Smooth muscle cell (in vitro differentiated cells): ENCODE results near the gene SGK1. TPM values are rescaled to one million over a fixed set of nuclear protein-coding genes. Genes with fewer than 3 reads are reported as not detected.

Source experiments
- DNase-seq: peaks from one replicate; lab custom pipeline; 2025; ENCODE audit not compliant: unreplicated experiment; lab: John Stamatoyannopoulos, UW
- H2AFZ ChIP-seq: fragments of 200-600 bp; sonication (generic); 2 replicates; pipeline ENCODE4 v1.6.0; 2016; ENCODE audit warnings: antibody characterized with exemption, low read depth, mild to moderate bottlenecking
- H3F3A ChIP-seq: fragments of 200-600 bp; sonication (generic); 2 replicates; pipeline ENCODE4 v1.6.0; 2017; ENCODE audit warnings: antibody characterized with exemption, low read depth
- H3K27ac ChIP-seq: fragments of 200-600 bp; sonication (generic); 2 replicates; pipeline ENCODE4 v1.5.1; 2016; ENCODE audit warnings: low read depth, mild to moderate bottlenecking
- H3K27me3 ChIP-seq: fragments of 200-600 bp; sonication (generic); 2 replicates; pipeline ENCODE4 v1.6.1; 2016; ENCODE audit warnings: low read depth, mild to moderate bottlenecking
- H3K36me3 ChIP-seq: fragments of 200-600 bp; sonication (generic); 2 replicates; pipeline ENCODE4 v1.5.1; 2016; ENCODE audit warnings: low read depth
- H3K4me1 ChIP-seq: fragments of 200-600 bp; sonication (generic); 2 replicates; pipeline ENCODE4 v1.5.1; 2016; ENCODE audit warnings: low read depth
- H3K4me2 ChIP-seq: fragments of 200-600 bp; sonication (generic); 2 replicates; pipeline ENCODE4 v1.6.0; 2016; ENCODE audit warnings: mild to moderate bottlenecking
- H3K4me3 ChIP-seq: fragments of 200-600 bp; sonication (generic); 2 replicates; pipeline ENCODE4 v1.5.1; 2016; ENCODE audit warnings: mild to moderate bottlenecking
- H3K79me2 ChIP-seq: fragments of 200-600 bp; sonication (generic); 2 replicates; pipeline ENCODE4 v1.6.0; 2016; ENCODE audit warnings: low read depth, mild to moderate bottlenecking
- H3K9ac ChIP-seq: fragments of 200-600 bp; sonication (generic); 2 replicates; pipeline ENCODE4 v1.6.0; 2016; ENCODE audit warnings: low read depth
- H3K9me3 ChIP-seq: fragments of 200-600 bp; sonication (generic); replicated peaks from 2 replicates; pipeline ENCODE4 v1.5.1; 2016; ENCODE audit warnings: low read depth
- H4K20me1 ChIP-seq: fragments of 200-600 bp; sonication (generic); 2 replicates; pipeline ENCODE4 v1.6.0; 2016; ENCODE audit warnings: low read depth
- WGBS: methylation state at CpG from one replicate; pipeline ENCODE4 v1.1.7; 2016; ENCODE audit warnings: low lambda C conversion rate; 5-methylcytosine and 5-hydroxymethylcytosine counted together
- polyA plus RNA-seq: library from polyadenylated mRNA; unstranded; fragments of >200 nt; fragmentation: Nextera tagmentation; extraction: Ambion mirVana; gene quantifications from 2 replicates; pipeline ENCODE4 v1.2.1, GENCODE V29; 2016
- total RNA-seq: library from RNA; depleted of rRNA; stranded (reverse); fragments of >200 nt; gene quantifications from 2 replicates; pipeline ENCODE4 v1.2.3, GENCODE V29; 2014
- TF ChIP-seq, protein P1 (sequence below): fragments of 200-600 bp; sonication (generic); IDR thresholded peaks from 2 replicates; pipeline ENCODE4 v1.5.1; 2017; ENCODE audit warnings: borderline replicate concordance, mild to moderate bottlenecking, antibody characterized with exemption; ENCODE audit not compliant: insufficient read depth, poor library complexity, severe bottlenecking

SGK1 gene
- total and polyA plus RNA-seq, 2 experiments from 2014 or later, result 18.9 to 109 TPM

DNA sequence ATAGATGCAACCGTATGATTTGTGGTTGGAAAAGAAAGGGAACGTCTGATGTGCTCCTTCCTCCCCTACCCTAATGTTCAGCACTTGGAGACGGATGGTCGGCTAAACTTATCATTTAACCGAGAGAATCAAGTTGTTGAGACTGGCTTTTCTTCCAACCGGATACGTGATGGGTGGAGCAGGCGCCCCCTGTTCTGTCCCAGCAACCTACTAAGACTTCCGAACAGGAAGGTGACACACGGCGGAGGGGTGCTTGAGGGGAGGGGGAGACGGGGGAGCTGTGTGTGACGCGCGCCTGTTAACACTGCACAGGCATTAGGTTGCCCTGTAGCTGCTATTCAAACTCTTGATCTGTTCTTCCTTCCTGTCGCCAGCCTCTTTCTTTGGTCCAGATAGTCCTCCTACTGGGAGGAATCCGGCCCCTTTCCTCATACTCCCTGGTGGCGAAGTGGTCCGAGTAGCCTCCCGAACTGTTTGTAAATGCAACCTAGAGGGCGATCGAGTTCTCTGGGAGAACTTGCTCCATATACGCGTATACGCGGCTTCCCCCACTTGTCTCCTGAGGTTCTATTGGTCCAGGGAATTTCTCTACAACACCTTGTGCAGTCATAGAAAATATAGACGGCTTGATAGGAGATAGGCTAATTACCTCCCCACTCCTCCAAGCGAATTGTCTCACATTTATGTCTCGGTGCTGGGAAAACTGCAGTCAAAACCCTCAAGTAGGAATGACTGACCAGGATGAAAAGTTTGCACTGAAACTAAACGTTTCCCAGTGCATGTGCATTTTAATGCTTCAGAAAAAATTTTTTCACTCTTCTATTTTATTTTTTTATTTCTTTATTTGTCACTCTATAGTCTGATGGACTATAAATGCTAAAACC, 139.5 kb downstream of the SGK1 start:
- DNase-seq, result peak; percentile 19
- Histone ChIP-seq H3K36me3 (no peaks in the 10 kb centered on the region), H3K9me3 (no peaks in the 10 kb centered on the region), H4K20me1 (peaks cover 5% of the 10 kb centered on the region), H3K4me1 (peaks cover 10% of the 10 kb centered on the region), H2AFZ (peak overlapping the region; percentile 64), H3K9ac (peak overlapping the region; percentile 4), H3K79me2 (peaks cover 5% of the 10 kb centered on the region), H3K27ac (peak overlapping the region; percentile 46), H3F3A (peaks cover 6% of the 10 kb centered on the region), H3K4me2 (peak overlapping the region; percentile 79), H3K27me3 (no peaks in the 10 kb centered on the region), H3K4me3 (peak overlapping the region; percentile 41)
- TF ChIP-seq, protein P1, sequence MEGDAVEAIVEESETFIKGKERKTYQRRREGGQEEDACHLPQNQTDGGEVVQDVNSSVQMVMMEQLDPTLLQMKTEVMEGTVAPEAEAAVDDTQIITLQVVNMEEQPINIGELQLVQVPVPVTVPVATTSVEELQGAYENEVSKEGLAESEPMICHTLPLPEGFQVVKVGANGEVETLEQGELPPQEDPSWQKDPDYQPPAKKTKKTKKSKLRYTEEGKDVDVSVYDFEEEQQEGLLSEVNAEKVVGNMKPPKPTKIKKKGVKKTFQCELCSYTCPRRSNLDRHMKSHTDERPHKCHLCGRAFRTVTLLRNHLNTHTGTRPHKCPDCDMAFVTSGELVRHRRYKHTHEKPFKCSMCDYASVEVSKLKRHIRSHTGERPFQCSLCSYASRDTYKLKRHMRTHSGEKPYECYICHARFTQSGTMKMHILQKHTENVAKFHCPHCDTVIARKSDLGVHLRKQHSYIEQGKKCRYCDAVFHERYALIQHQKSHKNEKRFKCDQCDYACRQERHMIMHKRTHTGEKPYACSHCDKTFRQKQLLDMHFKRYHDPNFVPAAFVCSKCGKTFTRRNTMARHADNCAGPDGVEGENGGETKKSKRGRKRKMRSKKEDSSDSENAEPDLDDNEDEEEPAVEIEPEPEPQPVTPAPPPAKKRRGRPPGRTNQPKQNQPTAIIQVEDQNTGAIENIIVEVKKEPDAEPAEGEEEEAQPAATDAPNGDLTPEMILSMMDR, result peak; percentile 78
- 7% methylated on average over 30 of the region's 30 CpGs for whole genome bisulfite sequencing

DNA sequence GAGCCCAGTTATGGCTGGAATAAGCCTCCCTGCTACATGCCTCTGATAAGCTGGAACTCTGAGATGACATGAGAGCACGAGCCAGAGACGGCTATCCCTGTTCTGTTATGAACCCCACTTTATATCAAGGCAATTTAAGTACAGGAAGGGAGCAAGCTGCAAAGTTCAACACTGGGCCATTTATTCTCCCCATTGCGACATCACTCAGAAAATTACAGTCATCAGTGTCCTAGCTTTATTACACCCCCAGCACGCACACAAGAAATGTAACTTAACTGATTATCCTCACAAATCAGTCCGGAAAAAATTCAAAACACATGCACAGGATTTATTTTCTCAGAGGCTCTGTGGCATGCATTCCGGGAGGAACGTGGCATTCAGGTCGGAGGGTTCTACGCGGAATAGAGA, 140.2 kb downstream of the SGK1 start:
- Histone ChIP-seq H3K4me2 (peak overlapping the region; percentile 79), H2AFZ (peak overlapping the region; percentile 64), H3K4me3 (peak overlapping the region; percentile 41), H3K27ac (peak overlapping the region; percentile 46), H3K4me1 (peaks cover 10% of the 10 kb centered on the region), H4K20me1 (peaks cover 11% of the 10 kb centered on the region), H3K9ac (peak overlapping the region; percentile 4), H3K79me2 (peaks cover 8% of the 10 kb centered on the region), H3K9me3 (no peaks in the 10 kb centered on the region), H3K27me3 (no peaks in the 10 kb centered on the region), H3F3A (peaks cover 6% of the 10 kb centered on the region), H3K36me3 (no peaks in the 10 kb centered on the region)
- TF ChIP-seq, protein P1, result no peak
- WGBS, result 41% methylated on average over 10 of the region's 10 CpGs
- no peak for DNase-seq

DNA sequence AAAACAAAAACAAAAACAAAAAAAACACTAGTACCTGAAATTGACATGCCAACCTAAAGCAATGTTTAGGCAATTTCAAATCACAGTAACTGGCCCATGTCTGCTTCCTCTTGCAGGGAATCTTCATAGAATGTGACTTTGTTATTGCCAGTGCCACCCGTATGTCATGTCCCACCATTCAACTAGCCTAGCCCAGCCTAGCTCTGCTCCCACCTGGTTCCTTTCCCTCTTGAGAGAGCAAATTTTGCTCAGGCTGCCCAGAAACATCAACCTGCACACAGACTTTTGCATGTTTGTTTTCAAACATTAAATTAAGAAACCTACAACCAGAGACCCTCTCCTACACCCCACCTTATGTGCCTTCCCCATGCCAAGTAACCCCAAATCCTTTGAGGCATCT, 140.7 kb downstream of the SGK1 start:
- no peaks in the 10 kb centered on the region for H3K9me3 ChIP-seq
- H3K4me1 ChIP-seq, result peaks cover 10% of the 10 kb centered on the region
- H2AFZ ChIP-seq, result no peak overlapping the region
- no peak overlapping the region for H3K9ac ChIP-seq
- TF ChIP-seq, protein P1, result no peak
- no peak for DNase-seq
- peaks cover 12% of the 10 kb centered on the region for H3K79me2 ChIP-seq
- no peak overlapping the region for H3K27ac ChIP-seq
- WGBS, result 88% methylated on average over 1 of the region's 1 CpG
- H4K20me1 ChIP-seq, result peaks cover 17% of the 10 kb centered on the region
- H3K36me3 ChIP-seq, result no peaks in the 10 kb centered on the region
- H3K4me2 ChIP-seq, result no peak overlapping the region
- H3K4me3 ChIP-seq, result no peak overlapping the region
- H3K27me3 ChIP-seq, result no peaks in the 10 kb centered on the region
- H3F3A ChIP-seq, result peaks cover 6% of the 10 kb centered on the region
